HEK293 (cell line): ENCODE measurements around the gene MKNK2.

Source experiments
- CTCF ChIA-PET: fragments of 350-600 bp; formaldehyde crosslinking; extraction: SDS; loops from one replicate; lab custom pipeline; 2021; ENCODE audit warnings: antibody characterized with exemption; lab: Yijun Ruan, JAX
- POLR2A ChIA-PET: fragments of 300-600 bp; formaldehyde crosslinking; extraction: SDS; loops from one replicate; lab custom pipeline; 2020; ENCODE audit warnings: antibody characterized with exemption, inconsistent platforms; lab: Yijun Ruan, JAX
- H3K27ac ChIP-seq: fragments of 200-500 bp; sonication (Bioruptor generic); 2 replicates; pipeline ENCODE4 v1.5.1; 2014; ENCODE audit warnings: low read depth, low read length, control low read depth, inconsistent platforms; ENCODE audit errors: extremely low read depth
- H3K36me3 ChIP-seq, 2 experiments: fragments of 200-500 bp in 1 of 2; sonication (Bioruptor generic) in 1 of 2; 1 replicate in 1 of 2; 2 replicates in 1 of 2; pipeline ENCODE4 v1.5.1; 2014 to 2017; ENCODE audit warnings: inconsistent platforms in 2 of 2, low read length in 2 of 2; ENCODE audit not compliant: control insufficient read depth in 2 of 2, insufficient read depth in 1 of 2
- H3K4me1 ChIP-seq: fragments of 200-500 bp; sonication (Bioruptor generic); 2 replicates; pipeline ENCODE4 v1.5.1; 2014; ENCODE audit warnings: mild to moderate bottlenecking, low read length, inconsistent platforms; ENCODE audit not compliant: control insufficient read depth, insufficient read depth
- H3K4me3 ChIP-seq: 2 replicates; pipeline ENCODE4 v1.5.1; 2011; ENCODE audit warnings: low read depth, mild to moderate bottlenecking, control low read depth, low read length, moderate library complexity
- H3K9me3 ChIP-seq: fragments of 200-500 bp; sonication (Bioruptor generic); 2 replicates; pipeline ENCODE4 v1.5.1; 2014; ENCODE audit warnings: low read depth, low read length, inconsistent platforms; ENCODE audit not compliant: control insufficient read depth, insufficient read depth
- CTCF ChIP-seq: fragments of 450-650 bp; formaldehyde crosslinking; IDR thresholded peaks from 2 replicates; pipeline ENCODE4 v1.5.1; 2016; ENCODE audit warnings: missing biosample characterization, missing genetic modification characterization
- EGR2 ChIP-seq: fragments of 450-650 bp; formaldehyde crosslinking; IDR thresholded peaks from 2 replicates; pipeline ENCODE4 v1.5.1; 2016; ENCODE audit warnings: low read depth, missing biosample characterization, missing genetic modification characterization
- GLI2 ChIP-seq: fragments of 450-650 bp; formaldehyde crosslinking; IDR thresholded peaks from 2 replicates; pipeline ENCODE4; 2017; ENCODE audit warnings: missing biosample characterization, missing genetic modification characterization, low read depth, borderline replicate concordance
- KLF17 ChIP-seq: fragments of 450-650 bp; formaldehyde crosslinking; IDR thresholded peaks from 2 replicates; pipeline ENCODE4 v1.5.1; 2016; ENCODE audit warnings: missing biosample characterization, missing genetic modification characterization
- KLF7 ChIP-seq: fragments of 450-650 bp; formaldehyde crosslinking; IDR thresholded peaks from 2 replicates; pipeline ENCODE4 v1.5.1; 2016; ENCODE audit warnings: missing biosample characterization, missing genetic modification characterization, borderline replicate concordance
- OVOL3 ChIP-seq: fragments of 450-650 bp; formaldehyde crosslinking; IDR thresholded peaks from 2 replicates; pipeline ENCODE4 v1.5.1; 2016; ENCODE audit warnings: missing biosample characterization, missing genetic modification characterization
- PRDM10 ChIP-seq: fragments of 450-650 bp; formaldehyde crosslinking; IDR thresholded peaks from 2 replicates; pipeline ENCODE4 v1.5.1; 2016; ENCODE audit warnings: missing biosample characterization, missing genetic modification characterization
- TRIM28 ChIP-seq: IDR thresholded peaks from 2 replicates; pipeline ENCODE4 v1.6.1; 2011; ENCODE audit warnings: low read length, control low read depth, borderline replicate concordance
- ZBTB44 ChIP-seq: fragments of 450-650 bp; IDR thresholded peaks from 2 replicates; pipeline ENCODE4 v1.5.1; 2018; ENCODE audit warnings: missing biosample characterization, mild to moderate bottlenecking, missing genetic modification characterization
- ZFHX2 ChIP-seq: fragments of 450-650 bp; formaldehyde crosslinking; conservative IDR thresholded peaks from 2 replicates; pipeline ENCODE4 v1.5.1; 2016; ENCODE audit warnings: missing biosample characterization, missing genetic modification characterization
- ZNF157 ChIP-seq: fragments of 450-650 bp; formaldehyde crosslinking; IDR thresholded peaks from 2 replicates; pipeline ENCODE4 v1.5.1; 2016; ENCODE audit warnings: missing biosample characterization, missing genetic modification characterization
- ZNF169 ChIP-seq: fragments of 450-650 bp; formaldehyde crosslinking; IDR thresholded peaks from 2 replicates; pipeline ENCODE4 v1.5.1; 2016; ENCODE audit warnings: missing biosample characterization, missing genetic modification characterization
- ZNF248 ChIP-seq: fragments of 450-650 bp; formaldehyde crosslinking; IDR thresholded peaks from 2 replicates; pipeline ENCODE4 v1.5.1; 2017; ENCODE audit warnings: missing biosample characterization, missing genetic modification characterization
- ZNF423 ChIP-seq: fragments of 450-650 bp; formaldehyde crosslinking; IDR thresholded peaks from 2 replicates; pipeline ENCODE4 v1.5.1; 2016; ENCODE audit warnings: missing biosample characterization, missing genetic modification characterization
- ZNF473 ChIP-seq: fragments of 450-650 bp; formaldehyde crosslinking; IDR thresholded peaks from 2 replicates; pipeline ENCODE4 v1.5.1; 2017; ENCODE audit warnings: missing biosample characterization, missing genetic modification characterization
- ZNF555 ChIP-seq: fragments of 450-650 bp; formaldehyde crosslinking; conservative IDR thresholded peaks from 2 replicates; pipeline ENCODE4 v1.5.1; 2017; ENCODE audit warnings: missing biosample characterization, mild to moderate bottlenecking, missing genetic modification characterization, inconsistent platforms
- ZNF623 ChIP-seq: fragments of 450-650 bp; formaldehyde crosslinking; IDR thresholded peaks from 2 replicates; pipeline ENCODE4 v1.5.1; 2016; ENCODE audit warnings: missing biosample characterization, missing genetic modification characterization
- ZNF704 ChIP-seq: fragments of 450-650 bp; formaldehyde crosslinking; IDR thresholded peaks from 2 replicates; pipeline ENCODE4 v1.5.1; 2016; ENCODE audit warnings: missing biosample characterization, missing genetic modification characterization
- ZSCAN30 ChIP-seq: fragments of 450-650 bp; IDR thresholded peaks from 2 replicates; pipeline ENCODE4 v1.5.1; 2018; ENCODE audit warnings: missing biosample characterization, mild to moderate bottlenecking, missing genetic modification characterization, moderate library complexity
- TF ChIP-seq, protein P1 (sequence below): fragments of 450-650 bp; formaldehyde crosslinking; IDR thresholded peaks from 2 replicates; pipeline ENCODE4 v1.5.1; 2016; ENCODE audit warnings: missing biosample characterization, missing genetic modification characterization
- TF ChIP-seq, protein P2 (sequence below): fragments of 450-650 bp; formaldehyde crosslinking; IDR thresholded peaks from 2 replicates; pipeline ENCODE4 v1.5.1; 2016; ENCODE audit warnings: missing biosample characterization, missing genetic modification characterization, low read depth

MKNK2 gene

DNA sequence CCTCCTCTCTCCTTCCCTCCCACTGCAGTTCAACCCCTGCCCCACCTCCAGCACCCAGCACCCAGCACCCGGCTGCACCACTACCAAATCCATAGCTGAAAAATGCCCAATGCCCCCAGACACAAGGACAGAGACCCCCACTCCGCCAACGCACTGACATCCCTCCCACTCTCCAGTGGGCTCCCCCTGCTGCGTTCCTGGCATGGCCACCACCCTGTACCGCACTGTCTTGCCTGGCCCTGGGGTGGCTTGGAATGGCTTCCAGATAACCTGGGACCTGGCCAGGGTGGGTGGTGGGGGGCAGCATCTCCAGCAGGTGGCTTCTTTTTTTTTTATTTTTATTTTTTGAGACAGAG is 5.8 kb upstream of the MKNK2 start:
- H3K27ac ChIP-seq = no peak overlapping the region
- POLR2A ChIA-PET = no interaction called here
- no peak overlapping the region for H3K4me3 ChIP-seq
- TF ChIP-seq ZNF555 (no peak), KLF17 (peak; percentile 7; the same call in 1 of the 2 replicates), ZNF169 (tag by site-specific recombination) (no peak), ZFHX2 (tag by site-specific recombination) (peak; percentile 65), OVOL3 (tag by site-specific recombination) (no peak), GLI2 (no peak), EGR2 (peak; percentile 47; the same call in 1 of the 2 replicates)
- TF ChIP-seq, protein P1, sequence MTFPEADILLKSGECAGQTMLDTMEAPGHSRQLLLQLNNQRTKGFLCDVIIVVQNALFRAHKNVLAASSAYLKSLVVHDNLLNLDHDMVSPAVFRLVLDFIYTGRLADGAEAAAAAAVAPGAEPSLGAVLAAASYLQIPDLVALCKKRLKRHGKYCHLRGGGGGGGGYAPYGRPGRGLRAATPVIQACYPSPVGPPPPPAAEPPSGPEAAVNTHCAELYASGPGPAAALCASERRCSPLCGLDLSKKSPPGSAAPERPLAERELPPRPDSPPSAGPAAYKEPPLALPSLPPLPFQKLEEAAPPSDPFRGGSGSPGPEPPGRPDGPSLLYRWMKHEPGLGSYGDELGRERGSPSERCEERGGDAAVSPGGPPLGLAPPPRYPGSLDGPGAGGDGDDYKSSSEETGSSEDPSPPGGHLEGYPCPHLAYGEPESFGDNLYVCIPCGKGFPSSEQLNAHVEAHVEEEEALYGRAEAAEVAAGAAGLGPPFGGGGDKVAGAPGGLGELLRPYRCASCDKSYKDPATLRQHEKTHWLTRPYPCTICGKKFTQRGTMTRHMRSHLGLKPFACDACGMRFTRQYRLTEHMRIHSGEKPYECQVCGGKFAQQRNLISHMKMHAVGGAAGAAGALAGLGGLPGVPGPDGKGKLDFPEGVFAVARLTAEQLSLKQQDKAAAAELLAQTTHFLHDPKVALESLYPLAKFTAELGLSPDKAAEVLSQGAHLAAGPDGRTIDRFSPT = 0 out of 2 replicates have a peak, but pooled peaks have one; percentile 31
- TF ChIP-seq, all 188 proteins: peak for 4
- Histone ChIP-seq H3K36me3 (no peaks in the 10 kb centered on the region), H3K9me3 (no peaks in the 10 kb centered on the region), H3K4me1 (peaks cover 10% of the 10 kb centered on the region)
- CTCF ChIA-PET = no interaction called here

- Histone ChIP-seq H3K4me1 (peaks cover 10% of the 10 kb centered on the region), H3K9me3 (no peaks in the 10 kb centered on the region), H3K36me3 (no peaks in the 10 kb centered on the region), H3K27ac (no peak overlapping the region), H3K4me3 (no peak overlapping the region)
- POLR2A ChIA-PET = no interaction called here
- CTCF ChIA-PET = no interaction called here
- TF ChIP-seq ZNF704 (tag by site-specific recombination) = no peak
- no peak for TF ChIP-seq ZSCAN30 (tag by site-specific recombination)
- no peak for TF ChIP-seq ZBTB44
- TF ChIP-seq ZNF623 (tag by site-specific recombination) = no peak
- TF ChIP-seq, protein P2, sequence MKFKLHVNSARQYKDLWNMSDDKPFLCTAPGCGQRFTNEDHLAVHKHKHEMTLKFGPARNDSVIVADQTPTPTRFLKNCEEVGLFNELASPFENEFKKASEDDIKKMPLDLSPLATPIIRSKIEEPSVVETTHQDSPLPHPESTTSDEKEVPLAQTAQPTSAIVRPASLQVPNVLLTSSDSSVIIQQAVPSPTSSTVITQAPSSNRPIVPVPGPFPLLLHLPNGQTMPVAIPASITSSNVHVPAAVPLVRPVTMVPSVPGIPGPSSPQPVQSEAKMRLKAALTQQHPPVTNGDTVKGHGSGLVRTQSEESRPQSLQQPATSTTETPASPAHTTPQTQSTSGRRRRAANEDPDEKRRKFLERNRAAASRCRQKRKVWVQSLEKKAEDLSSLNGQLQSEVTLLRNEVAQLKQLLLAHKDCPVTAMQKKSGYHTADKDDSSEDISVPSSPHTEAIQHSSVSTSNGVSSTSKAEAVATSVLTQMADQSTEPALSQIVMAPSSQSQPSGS (tag by site-specific recombination) = no peak
- no peak for TF ChIP-seq CTCF (tag by site-specific recombination)
- TF ChIP-seq ZNF423 (tag by site-specific recombination) = no peak
- TF ChIP-seq TRIM28 = no peak
- TF ChIP-seq ZNF473 (tag by site-specific recombination) = no peak
- no peak for TF ChIP-seq KLF7 (tag by site-specific recombination)
- TF ChIP-seq PRDM10 (tag by site-specific recombination) = no peak
- no peak for TF ChIP-seq ZNF157 (tag by site-specific recombination)
- no peak for TF ChIP-seq ZNF248 (tag by site-specific recombination)
These were observed 5.1 kb upstream of the MKNK2 start for GRCh38 chr19:2055931-2056836.
